ENCODE data around the gene RIMS1.

- TF ChIP-seq EZH2 (optimal IDR thresholded peaks at IDR 0.05; ENCODE audit: low read depth, low read length) = no peak
- no peak for TF ChIP-seq CTCF (IDR thresholded peaks at IDR 0.05; ENCODE audit: low read length)
These were observed 430.5 kb downstream of the RIMS1 start for GRCh38 chr6:72316675-72317380.
